Measurements from ENCODE around the gene VPS37C.

DNA sequence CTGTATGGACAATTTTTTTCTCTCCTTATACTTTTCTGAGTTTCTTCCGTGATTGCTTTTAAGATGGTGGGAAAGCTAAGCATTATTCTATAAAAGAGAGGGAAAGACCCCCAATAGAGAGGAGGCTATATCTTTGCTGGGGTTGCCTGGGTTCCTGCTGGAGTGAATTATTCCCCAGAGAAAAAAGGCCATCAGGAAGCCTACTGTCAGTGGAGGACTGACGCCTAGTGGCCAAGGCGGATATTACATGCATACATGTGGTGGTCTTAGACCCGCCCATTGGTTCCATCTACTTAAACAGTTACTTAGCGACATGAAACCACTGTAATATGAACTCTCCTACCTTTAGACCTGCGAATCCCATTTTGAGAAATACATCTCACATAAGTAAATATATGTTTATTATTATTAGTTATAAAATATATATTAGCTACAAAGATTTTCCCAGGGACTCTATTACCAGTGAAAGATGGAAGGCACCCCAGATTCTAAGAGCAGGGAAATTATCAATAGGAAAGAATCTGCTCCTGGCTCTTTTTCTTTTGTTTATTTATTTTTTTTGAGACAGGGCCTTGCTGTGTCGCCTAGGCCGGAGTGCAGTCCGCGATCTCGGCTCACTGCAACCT, 26.4 kb upstream of the VPS37C start:
- TF ChIP-seq CTCF (IDR thresholded peaks at IDR 0.05; ENCODE audit: insufficient read depth, low read length) (peak; percentile 94), POLR2AphosphoS5 (IDR thresholded peaks at IDR 0.05; ENCODE audit: low read depth) (no peak), GABPA (IDR thresholded peaks at IDR 0.05; ENCODE audit: low read depth) (no peak), SPI1 (IDR thresholded peaks at IDR 0.05; ENCODE audit: borderline replicate concordance, low read depth) (no peak)
- TF ChIP-seq, protein P1, sequence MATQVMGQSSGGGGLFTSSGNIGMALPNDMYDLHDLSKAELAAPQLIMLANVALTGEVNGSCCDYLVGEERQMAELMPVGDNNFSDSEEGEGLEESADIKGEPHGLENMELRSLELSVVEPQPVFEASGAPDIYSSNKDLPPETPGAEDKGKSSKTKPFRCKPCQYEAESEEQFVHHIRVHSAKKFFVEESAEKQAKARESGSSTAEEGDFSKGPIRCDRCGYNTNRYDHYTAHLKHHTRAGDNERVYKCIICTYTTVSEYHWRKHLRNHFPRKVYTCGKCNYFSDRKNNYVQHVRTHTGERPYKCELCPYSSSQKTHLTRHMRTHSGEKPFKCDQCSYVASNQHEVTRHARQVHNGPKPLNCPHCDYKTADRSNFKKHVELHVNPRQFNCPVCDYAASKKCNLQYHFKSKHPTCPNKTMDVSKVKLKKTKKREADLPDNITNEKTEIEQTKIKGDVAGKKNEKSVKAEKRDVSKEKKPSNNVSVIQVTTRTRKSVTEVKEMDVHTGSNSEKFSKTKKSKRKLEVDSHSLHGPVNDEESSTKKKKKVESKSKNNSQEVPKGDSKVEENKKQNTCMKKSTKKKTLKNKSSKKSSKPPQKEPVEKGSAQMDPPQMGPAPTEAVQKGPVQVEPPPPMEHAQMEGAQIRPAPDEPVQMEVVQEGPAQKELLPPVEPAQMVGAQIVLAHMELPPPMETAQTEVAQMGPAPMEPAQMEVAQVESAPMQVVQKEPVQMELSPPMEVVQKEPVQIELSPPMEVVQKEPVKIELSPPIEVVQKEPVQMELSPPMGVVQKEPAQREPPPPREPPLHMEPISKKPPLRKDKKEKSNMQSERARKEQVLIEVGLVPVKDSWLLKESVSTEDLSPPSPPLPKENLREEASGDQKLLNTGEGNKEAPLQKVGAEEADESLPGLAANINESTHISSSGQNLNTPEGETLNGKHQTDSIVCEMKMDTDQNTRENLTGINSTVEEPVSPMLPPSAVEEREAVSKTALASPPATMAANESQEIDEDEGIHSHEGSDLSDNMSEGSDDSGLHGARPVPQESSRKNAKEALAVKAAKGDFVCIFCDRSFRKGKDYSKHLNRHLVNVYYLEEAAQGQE (IDR thresholded peaks at IDR 0.05; ENCODE audit: insufficient replicate concordance, low read depth): no peak

Data from HL-60 (cell line).